LNCAP (cell line): ENCODE measurements around the gene VPREB1.

Experiments used
- CTCF ChIP-seq: fragments of 450-650 bp; IDR thresholded peaks from 2 replicates; pipeline ENCODE4 v1.5.1; 2017; ENCODE audit warnings: mild to moderate bottlenecking

Gene VPREB1

GRCh38 chr22:22245935-22246525, 1.4 kb downstream of the VPREB1 start:
- no peak for TF ChIP-seq CTCF

GRCh38 chr22:22246706-22247105, 2.1 kb downstream of the VPREB1 start:
- no peak for TF ChIP-seq CTCF

- TF ChIP-seq CTCF = no peak
Observed at GRCh38 chr22:22248878-22249277, 4.3 kb downstream of the VPREB1 start.
